Measurements from ENCODE around the gene MEP1A.

The MEP1A gene

GRCh38 chr6:46888578-46888977 is 95.4 kb downstream of the MEP1A start:
- no peak for DNase-seq (ENCODE audit: low spot score)
- no peak for TF ChIP-seq CTCF (IDR thresholded peaks at IDR 0.05)
- no peak overlapping the region for H3K4me3 ChIP-seq
- H3K27ac ChIP-seq, result no peak overlapping the region
